ENCODE results near the gene GRHPR.
"Not testable (repeated sequence)": the region's sequence is repeated elsewhere in the genome, so short reads cannot be mapped to it uniquely, and the experiment has no call there.

The GRHPR gene

GRCh38 chr9:37419204-37419603 is 3.3 kb upstream of the GRHPR start:
- peak in 1 of 10 donors; percentile 31 for DNase-seq

GRCh38 chr9:37420271-37421215 is 2.0 kb upstream of the GRHPR start:
- intact Hi-C loops (cut with DNase I) = no loop called here
- peak in 1 of 10 donors; percentile 9 for DNase-seq

More at GRCh38 chr9:37419204-37419603, 3.3 kb upstream of the GRHPR start:
- intact Hi-C loops (cut with DNase I) = no loop called here

- DNase-seq = peak in 1 of 10 donors; percentile 85
- intact Hi-C loops (cut with DNase I) = no loop called here
Observed at GRCh38 chr9:37421914-37422288, 595 bp upstream of the GRHPR start.

GRCh38 chr9:37423508-37423907 is 1.0 kb downstream of the GRHPR start:
- DNase-seq = peak in 1 of 10 donors; percentile 9
- intact Hi-C loops (cut with DNase I) = no loop called here

- intact Hi-C loops (cut with DNase I) = no loop called here
- DNase-seq = peak in 1 of 10 donors; percentile 57
Observed at GRCh38 chr9:37424204-37424685, 1.7 kb downstream of the GRHPR start.

GRCh38 chr9:37424686-37425297 is 2.3 kb downstream of the GRHPR start:
- no peak for DNase-seq
- intact Hi-C loops (cut with DNase I) = no loop called here

GRCh38 chr9:37425298-37425752 is 2.8 kb downstream of the GRHPR start:
- intact Hi-C loops (cut with DNase I) = no loop called here
- DNase-seq = peak in 2 of 10 donors; percentile 63 to 71

GRCh38 chr9:37426431-37426830 is 3.9 kb downstream of the GRHPR start:
- peak in 2 of 10 donors; percentile 75 for DNase-seq
- intact Hi-C loops (cut with DNase I) = not testable (repeated sequence)

GRCh38 chr9:37426846-37427245 is 4.3 kb downstream of the GRHPR start:
- intact Hi-C loops (cut with DNase I) = no loop called here
- DNase-seq = peak in 1 of 10 donors; percentile 46

- intact Hi-C loops (cut with DNase I) = no loop called here
- peak in 1 of 10 donors; percentile 49 for DNase-seq
Observed at GRCh38 chr9:37428345-37428744, 5.8 kb downstream of the GRHPR start.

GRCh38 chr9:37429441-37430285 is 7.2 kb downstream of the GRHPR start:
- intact Hi-C loops (cut with DNase I) = no loop called here

GRCh38 chr9:37430841-37431597 is 8.5 kb downstream of the GRHPR start:
- peak; percentile 61 to 97 (median 76) for DNase-seq
- intact Hi-C loops (cut with DNase I) = no loop called here

More at GRCh38 chr9:37429441-37430285, 7.2 kb downstream of the GRHPR start:
- peak in 2 of 10 donors; percentile 55 to 72 for DNase-seq

- intact Hi-C loops (cut with DNase I) = no loop called here
- peak in 1 of 10 donors; percentile 74 for DNase-seq
Observed at GRCh38 chr9:37432020-37432419, 9.5 kb downstream of the GRHPR start.

GRCh38 chr9:37433867-37434371 is 11.4 kb downstream of the GRHPR start:
- intact Hi-C loops (cut with DNase I) = no loop called here
- DNase-seq = peak; percentile 65 to 97 (median 82)

- intact Hi-C loops (cut with DNase I) = no loop called here
- peak in 1 of 10 donors; percentile 79 for DNase-seq
Observed at GRCh38 chr9:37436540-37436939, 14.0 kb downstream of the GRHPR start.

- peak in 1 of 10 donors; percentile 29 for DNase-seq
- intact Hi-C loops (cut with DNase I) = no loop called here
Observed at GRCh38 chr9:37437010-37437409, 14.5 kb downstream of the GRHPR start.

- peak in 1 of 10 donors; percentile 76 for DNase-seq
- intact Hi-C loops (cut with DNase I) = no loop called here
Observed at GRCh38 chr9:37437621-37438020, 15.1 kb downstream of the GRHPR start.

GRCh38 chr9:37438359-37438758 is 15.9 kb downstream of the GRHPR start:
- peak in 1 of 10 donors; percentile 38 for DNase-seq
- intact Hi-C loops (cut with DNase I) = no loop called here

GRCh38 chr9:37441776-37442370 is 19.4 kb downstream of the GRHPR start:
- intact Hi-C loops (cut with DNase I) = no loop called here

More at GRCh38 chr9:37441776-37442370, 19.4 kb downstream of the GRHPR start:
- DNase-seq = peak in 1 of 10 donors; percentile 58
